ENCODE data around the gene STAC3.

Gene STAC3

DNA sequence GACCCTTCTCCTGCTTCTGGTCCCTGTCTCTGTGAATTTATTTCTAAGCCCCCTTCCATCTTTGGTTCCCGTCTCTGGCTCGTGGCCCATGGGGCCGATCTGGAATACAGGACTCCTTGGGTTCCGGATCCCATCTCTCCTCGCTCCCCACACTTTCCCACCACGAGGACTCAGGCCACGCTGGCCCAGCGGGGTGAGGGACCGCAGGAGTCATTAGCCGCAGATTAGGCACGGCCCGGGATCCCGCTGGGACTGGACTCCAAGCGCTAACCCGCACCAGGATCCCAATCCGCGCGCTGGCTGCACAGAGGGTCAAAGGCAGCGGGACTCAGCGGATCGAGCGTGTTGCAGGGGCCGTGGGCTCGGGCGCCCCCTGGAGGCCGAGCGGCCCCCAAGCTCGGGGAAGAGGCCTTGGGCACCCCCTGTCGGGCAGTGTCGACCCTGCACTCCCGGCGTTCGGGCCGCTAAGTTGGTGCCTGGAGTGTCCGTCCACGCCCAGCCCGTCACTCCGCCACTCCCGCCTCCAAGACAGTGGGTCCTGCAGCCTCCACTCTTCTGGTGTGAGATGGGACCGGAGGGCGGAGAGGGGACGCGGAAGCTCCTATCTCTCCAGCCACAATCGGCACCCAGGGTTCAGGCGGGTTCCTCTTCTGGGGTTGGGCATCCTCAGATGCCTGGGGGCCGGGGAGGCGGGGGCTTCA, 12.0 kb downstream of the STAC3 start:
- DNase-seq (ENCODE audit: low read depth, low spot score), result no peak
- H3K4me3 ChIP-seq, result peak overlapping the region; percentile 84
- H3K9me3 ChIP-seq (ENCODE audit: low read depth, low read length), result no peaks in the 10 kb centered on the region
- peak; percentile 14; the same call in 1 of the 2 replicates for TF ChIP-seq POLR2AphosphoS5 (IDR thresholded peaks at IDR 0.05; ENCODE audit: borderline replicate concordance, low read depth, low read length)
- TF ChIP-seq FOXP2 (optimal IDR thresholded peaks at IDR 0.05; ENCODE audit: control extremely low read depth, extremely low read length, insufficient read depth), result no peak
- TF ChIP-seq EZH2 (IDR thresholded peaks at IDR 0.05), result no peak
- H3K9ac ChIP-seq (ENCODE audit: insufficient read length), result peak overlapping the region; percentile 83
- no peak overlapping the region for H3K27ac ChIP-seq
- H3K36me3 ChIP-seq (ENCODE audit: insufficient read depth, low read length), result peaks cover 8% of the 10 kb centered on the region

GRCh38 chr12:57237932-57238853, 12.8 kb downstream of the STAC3 start:
- TF ChIP-seq EZH2 (IDR thresholded peaks at IDR 0.05), result no peak
- TF ChIP-seq FOXP2 (optimal IDR thresholded peaks at IDR 0.05; ENCODE audit: control extremely low read depth, extremely low read length, insufficient read depth), result no peak
- TF ChIP-seq POLR2AphosphoS5 (IDR thresholded peaks at IDR 0.05; ENCODE audit: borderline replicate concordance, low read depth, low read length), result no peak; the same call in 1 of the 2 replicates
- H3K9ac ChIP-seq (ENCODE audit: insufficient read length), result peak overlapping the region; percentile 46
- no peak overlapping the region for H3K27ac ChIP-seq
- no peaks in the 10 kb centered on the region for H3K9me3 ChIP-seq (ENCODE audit: low read depth, low read length)
- no peak for DNase-seq (ENCODE audit: low read depth, low spot score)
- H3K4me3 ChIP-seq, result peak overlapping the region; percentile 84
- peaks cover 16% of the 10 kb centered on the region for H3K36me3 ChIP-seq (ENCODE audit: insufficient read depth, low read length)

DNA sequence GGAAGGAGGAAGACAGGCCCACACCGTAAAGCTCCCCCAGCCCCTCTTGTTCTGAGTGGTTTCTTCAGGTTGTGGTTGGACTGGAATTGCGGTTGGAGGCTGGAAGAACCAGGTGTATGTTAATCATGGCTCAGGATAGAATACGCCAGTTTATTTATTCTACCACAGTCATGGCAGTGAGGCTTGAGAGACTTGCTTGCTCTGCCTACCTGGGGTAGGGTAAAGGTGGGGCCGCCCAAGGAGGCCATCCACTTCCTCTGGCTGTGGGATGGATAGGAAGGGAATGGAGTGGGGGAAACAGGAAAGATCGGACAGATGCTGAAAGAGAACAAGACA, 13.4 kb downstream of the STAC3 start:
- H3K36me3 ChIP-seq (ENCODE audit: insufficient read depth, low read length), result peaks cover 22% of the 10 kb centered on the region
- DNase-seq (ENCODE audit: low read depth, low spot score), result no peak
- TF ChIP-seq POLR2AphosphoS5 (IDR thresholded peaks at IDR 0.05; ENCODE audit: borderline replicate concordance, low read depth, low read length), result no peak
- no peak for TF ChIP-seq FOXP2 (optimal IDR thresholded peaks at IDR 0.05; ENCODE audit: control extremely low read depth, extremely low read length, insufficient read depth)
- no peak for TF ChIP-seq EZH2 (IDR thresholded peaks at IDR 0.05)
- no peak overlapping the region for H3K9ac ChIP-seq (ENCODE audit: insufficient read length)
- no peak overlapping the region for H3K27ac ChIP-seq
- H3K4me3 ChIP-seq, result peak overlapping the region; percentile 84
- no peaks in the 10 kb centered on the region for H3K9me3 ChIP-seq (ENCODE audit: low read depth, low read length)

DNA sequence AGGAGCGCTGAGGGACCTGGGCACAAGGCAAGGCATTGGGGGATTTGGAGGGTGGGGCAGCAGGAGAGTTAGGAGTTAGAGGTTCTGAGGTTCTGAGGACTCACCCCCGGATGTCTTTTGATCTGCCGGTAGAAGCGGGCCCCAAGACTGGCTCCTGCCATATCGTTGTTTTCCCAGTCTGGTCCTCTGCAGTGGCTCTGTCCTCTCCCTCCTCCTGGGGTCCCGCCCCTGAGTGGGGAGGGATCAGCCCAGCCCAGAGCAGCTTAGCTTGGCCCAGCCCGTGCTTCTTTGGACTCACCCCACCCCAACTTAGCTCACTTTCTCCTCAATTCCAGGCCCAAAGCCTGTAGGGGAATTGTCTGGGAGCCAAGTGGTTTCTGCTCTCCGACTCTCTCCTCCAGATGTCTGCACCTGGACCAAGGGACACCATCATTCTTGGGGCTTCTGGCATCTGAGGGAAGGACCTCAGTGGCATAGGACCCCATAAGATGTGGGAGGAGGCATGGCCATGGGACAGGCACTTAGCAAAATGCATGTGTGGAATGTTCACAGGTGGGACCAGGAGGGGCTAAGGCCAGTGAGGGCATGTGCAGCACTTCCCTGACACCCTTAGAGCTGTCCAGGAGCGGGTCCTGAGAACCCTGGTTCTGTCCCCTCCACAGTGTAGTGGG, 13.9 kb downstream of the STAC3 start:
- TF ChIP-seq EZH2 (IDR thresholded peaks at IDR 0.05) (no peak), FOXP2 (optimal IDR thresholded peaks at IDR 0.05; ENCODE audit: control extremely low read depth, extremely low read length, insufficient read depth) (no peak), POLR2AphosphoS5 (IDR thresholded peaks at IDR 0.05; ENCODE audit: borderline replicate concordance, low read depth, low read length) (no peak; the same call in 1 of the 2 replicates)
- DNase-seq (ENCODE audit: low read depth, low spot score), result no peak
- Histone ChIP-seq H3K36me3 (ENCODE audit: insufficient read depth, low read length) (peaks cover 27% of the 10 kb centered on the region), H3K9me3 (ENCODE audit: low read depth, low read length) (no peaks in the 10 kb centered on the region), H3K27ac (0 out of 2 replicates have a peak overlapping the region, but pooled peaks have one; percentile 25), H3K9ac (ENCODE audit: insufficient read length) (no peak overlapping the region), H3K4me3 (no peak overlapping the region)

GRCh38 chr12:57236201-57236924, 14.6 kb downstream of the STAC3 start:
- Histone ChIP-seq H3K9ac (ENCODE audit: insufficient read length) (no peak overlapping the region), H3K9me3 (ENCODE audit: low read depth, low read length) (no peaks in the 10 kb centered on the region), H3K27ac (no peak overlapping the region), H3K36me3 (ENCODE audit: insufficient read depth, low read length) (peaks cover 34% of the 10 kb centered on the region), H3K4me3 (no peak overlapping the region)
- peak; percentile 43; the same call in 1 of the 2 replicates for TF ChIP-seq POLR2AphosphoS5 (IDR thresholded peaks at IDR 0.05; ENCODE audit: borderline replicate concordance, low read depth, low read length)
- no peak for TF ChIP-seq FOXP2 (optimal IDR thresholded peaks at IDR 0.05; ENCODE audit: control extremely low read depth, extremely low read length, insufficient read depth)
- no peak for DNase-seq (ENCODE audit: low read depth, low spot score)

DNA sequence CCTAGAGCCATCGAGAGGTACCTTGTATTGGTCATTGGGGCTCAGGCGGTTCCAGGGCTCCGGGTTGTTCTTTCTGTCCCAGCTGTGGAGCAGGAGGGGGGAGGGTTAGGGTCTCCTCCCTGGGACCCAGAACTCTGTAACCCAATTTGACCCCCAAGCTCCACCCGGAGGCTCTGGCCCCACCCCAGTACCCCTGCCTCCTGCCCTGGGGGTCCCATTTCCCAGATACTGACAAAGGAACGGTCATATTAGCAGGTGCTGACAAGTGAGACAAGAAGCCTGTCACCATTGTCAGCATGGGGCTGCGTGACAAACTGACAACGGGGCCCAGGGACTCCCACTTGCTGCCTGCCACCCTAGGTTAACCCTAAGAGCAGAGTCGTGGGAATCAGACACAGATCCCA, 15.3 kb downstream of the STAC3 start:
- Histone ChIP-seq H3K9ac (ENCODE audit: insufficient read length) (no peak overlapping the region), H3K9me3 (ENCODE audit: low read depth, low read length) (no peaks in the 10 kb centered on the region), H3K4me3 (no peak overlapping the region), H3K27ac (no peak overlapping the region), H3K36me3 (ENCODE audit: insufficient read depth, low read length) (peaks cover 40% of the 10 kb centered on the region)
- no peak for DNase-seq (ENCODE audit: low read depth, low spot score)
- TF ChIP-seq FOXP2 (optimal IDR thresholded peaks at IDR 0.05; ENCODE audit: control extremely low read depth, extremely low read length, insufficient read depth), result no peak
- TF ChIP-seq POLR2AphosphoS5 (IDR thresholded peaks at IDR 0.05; ENCODE audit: borderline replicate concordance, low read depth, low read length), result no peak
- no peak for TF ChIP-seq EZH2 (IDR thresholded peaks at IDR 0.05)

DNA sequence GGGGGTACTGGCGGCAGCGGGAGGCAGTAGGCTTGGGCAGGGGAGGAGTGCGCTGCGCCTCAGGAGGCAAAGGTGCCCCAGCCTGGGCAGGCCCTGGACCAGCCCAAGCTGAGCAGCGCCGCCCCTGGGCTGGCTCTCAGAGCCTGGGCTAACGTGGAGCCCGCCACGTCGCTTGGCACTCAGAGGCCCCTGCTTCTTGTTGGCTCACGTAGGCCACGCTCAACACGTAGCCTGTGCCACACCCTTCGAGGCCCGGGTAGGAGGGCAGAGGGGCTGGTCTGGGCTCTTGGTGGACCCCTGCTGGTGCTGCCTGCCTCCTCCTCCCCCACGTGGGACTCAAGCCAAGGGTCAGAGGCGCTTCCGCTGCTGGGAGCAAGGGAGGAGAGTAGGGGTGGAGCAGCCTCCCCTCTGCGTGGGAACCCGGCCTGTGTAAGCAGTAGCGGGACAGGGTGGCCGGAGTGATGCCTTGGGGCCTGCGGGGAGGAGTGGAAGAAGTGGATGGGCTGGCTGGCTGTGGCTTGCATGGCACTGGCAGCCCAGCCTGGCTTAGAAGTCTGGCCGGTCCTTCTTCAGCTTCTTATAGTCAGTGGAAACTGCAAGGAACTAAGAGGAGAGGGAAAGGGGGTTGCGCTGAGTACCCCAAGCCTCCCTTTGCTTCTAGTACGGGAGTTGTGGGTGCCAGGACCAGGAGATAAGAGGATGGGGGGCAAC, 15.8 kb downstream of the STAC3 start:
- TF ChIP-seq POLR2AphosphoS5 (IDR thresholded peaks at IDR 0.05; ENCODE audit: borderline replicate concordance, low read depth, low read length) (no peak; the same call in 1 of the 2 replicates), FOXP2 (optimal IDR thresholded peaks at IDR 0.05; ENCODE audit: control extremely low read depth, extremely low read length, insufficient read depth) (no peak), EZH2 (IDR thresholded peaks at IDR 0.05) (no peak)
- H3K9me3 ChIP-seq (ENCODE audit: low read depth, low read length), result no peaks in the 10 kb centered on the region
- peaks cover 42% of the 10 kb centered on the region for H3K36me3 ChIP-seq (ENCODE audit: insufficient read depth, low read length)
- peak overlapping the region; percentile 34; the same call in 1 of the 2 replicates for H3K27ac ChIP-seq
- no peak overlapping the region for H3K9ac ChIP-seq (ENCODE audit: insufficient read length)
- H3K4me3 ChIP-seq, result no peak overlapping the region
- no peak for DNase-seq (ENCODE audit: low read depth, low spot score)

All from SK-N-MC (cell line).